ENCODE data around the gene LGI1.

GRCh38 chr10:93767724-93768399, 10.1 kb downstream of the LGI1 start:
- TF ChIP-seq POLR2A (IDR thresholded peaks at IDR 0.05; ENCODE audit: low read length) (no peak), GATA1 (IDR thresholded peaks at IDR 0.05; ENCODE audit: low read depth, low read length) (no peak)

Data from erythroblast (primary cell).